Liver (tissue), 9 donors: ENCODE data around the gene FAM120B. TPM values are rescaled to one million over a fixed set of nuclear protein-coding genes. Genes with fewer than 3 reads are reported as not detected.

Source experiments
- DNase-seq: peaks from one replicate; pipeline ENCODE4 v3.0.0-alpha.2; 2017; ENCODE audit warnings: low spot score
- H3K27ac ChIP-seq, 2 donors: one replicate each; pipeline ENCODE4 v1.7.0; 2013; ENCODE audit warnings: inconsistent platforms in 2 of 2, low read length in 2 of 2, control low read depth in 1 of 2, low read depth in 1 of 2, mild to moderate bottlenecking in 1 of 2
- H3K27me3 ChIP-seq, 4 donors: one replicate each; pipeline versions ENCODE4 v1.6.1 to v1.7.0; 2013; ENCODE audit warnings: low read length in 3 of 4, inconsistent platforms in 1 of 4, mild to moderate bottlenecking in 1 of 4, moderate library complexity in 1 of 4; ENCODE audit not compliant: control insufficient read depth in 4 of 4, insufficient read depth in 4 of 4
- H3K36me3 ChIP-seq, 4 donors: one replicate each; pipeline versions ENCODE4 v1.6.1 to v1.7.0; 2013; ENCODE audit warnings: low read length in 3 of 4, mild to moderate bottlenecking in 3 of 4, low read depth in 1 of 4, moderate library complexity in 1 of 4; ENCODE audit not compliant: control insufficient read depth in 4 of 4, insufficient read depth in 3 of 4
- H3K4me1 ChIP-seq, 4 donors: one replicate each; pipeline versions ENCODE4 v1.6.1 to v1.7.0; 2013; ENCODE audit warnings: low read length in 3 of 4, mild to moderate bottlenecking in 3 of 4, moderate library complexity in 1 of 4; ENCODE audit not compliant: control insufficient read depth in 4 of 4, insufficient read depth in 4 of 4
- H3K4me3 ChIP-seq, 3 donors: one replicate each; pipeline versions ENCODE4 v1.6.1 to v1.7.0; 2013; ENCODE audit warnings: low read length in 3 of 3, control low read depth in 1 of 3, low read depth in 1 of 3, mild to moderate bottlenecking in 1 of 3
- H3K9ac ChIP-seq, 2 donors: one replicate each; pipeline ENCODE4 v1.7.0; 2013; ENCODE audit warnings: low read length in 2 of 2, mild to moderate bottlenecking in 2 of 2, moderate library complexity in 2 of 2, control low read depth in 1 of 2, low read depth in 1 of 2
- H3K9me3 ChIP-seq, 4 donors: one replicate each; pipeline versions ENCODE4 v1.6.1 to v1.7.0; 2013; ENCODE audit warnings: low read length in 3 of 4; ENCODE audit not compliant: control insufficient read depth in 4 of 4
- EGR1 ChIP-seq, 2 donors: IDR thresholded peaks; 2 replicates each; pipeline ENCODE4 v1.6.1; 2016 to 2018; ENCODE audit warnings: antibody characterized with exemption in 2 of 2, low read depth in 2 of 2
- FOXA1 ChIP-seq: IDR thresholded peaks from 2 replicates; pipeline ENCODE4 v1.6.1; 2016; ENCODE audit warnings: antibody characterized with exemption
- FOXA2 ChIP-seq: IDR thresholded peaks from 2 replicates; pipeline ENCODE4 v1.6.1; 2016; ENCODE audit warnings: antibody characterized with exemption
- GABPA ChIP-seq, 2 donors: IDR thresholded peaks in 1 of 2; conservative IDR thresholded peaks in 1 of 2; 2 replicates each; pipeline ENCODE4 v1.6.1; 2016; ENCODE audit warnings: antibody characterized with exemption in 2 of 2, mild to moderate bottlenecking in 1 of 2, moderate library complexity in 1 of 2
- HNF4A ChIP-seq, 2 donors: conservative IDR thresholded peaks; 2 replicates each; pipeline ENCODE4 v1.6.1; 2016; ENCODE audit warnings: antibody characterized with exemption in 2 of 2, mild to moderate bottlenecking in 2 of 2
- HNF4G ChIP-seq: IDR thresholded peaks from 2 replicates; pipeline ENCODE4 v1.6.1; 2016; ENCODE audit warnings: antibody characterized with exemption
- JUND ChIP-seq, 2 donors: IDR thresholded peaks; 2 replicates each; pipeline ENCODE4 v1.6.1; 2016; ENCODE audit warnings: antibody characterized with exemption in 2 of 2
- RAD21 ChIP-seq, 2 donors: IDR thresholded peaks; 2 replicates each; pipeline ENCODE4 v1.6.1; 2016; ENCODE audit warnings: antibody characterized with exemption in 2 of 2, mild to moderate bottlenecking in 2 of 2
- RXRA ChIP-seq, 2 donors: IDR thresholded peaks; 2 replicates each; pipeline ENCODE4 v1.6.1; 2017 to 2018; ENCODE audit warnings: antibody characterized with exemption in 2 of 2, mild to moderate bottlenecking in 1 of 2
- SP1 ChIP-seq: IDR thresholded peaks from 2 replicates; pipeline ENCODE4 v1.6.1; 2018; ENCODE audit warnings: antibody characterized with exemption, mild to moderate bottlenecking
- TAF1 ChIP-seq: conservative IDR thresholded peaks from 2 replicates; pipeline ENCODE4 v1.6.1; 2016; ENCODE audit warnings: antibody characterized with exemption, mild to moderate bottlenecking
- YY1 ChIP-seq: IDR thresholded peaks from 2 replicates; pipeline ENCODE4 v1.6.1; 2016; ENCODE audit warnings: antibody characterized with exemption, mild to moderate bottlenecking
- WGBS: extraction: QIAGEN DNeasy Blood & Tissue Kit; methylation state at CpG from one replicate; pipeline ENCODE4 v1.1.7; 2013; 5-methylcytosine and 5-hydroxymethylcytosine counted together
- polyA plus RNA-seq, 2 donors: library from polyadenylated mRNA; stranded (reverse) in 1 of 2; unstranded in 1 of 2; fragments of 200-250 nt in 1 of 2; fragments of >200 nt in 1 of 2; fragmentation: Nextera tagmentation in 1 of 2; extraction: Ambion mirVana in 1 of 2; gene quantifications; one replicate each; pipeline versions ENCODE4 v1.2.1 to v1.2.3, GENCODE V29; 2013 to 2015
- total RNA-seq, 2 donors: library from RNA; depleted of rRNA; stranded (reverse); fragments of >200 nt; gene quantifications; one replicate each; pipeline ENCODE4 v1.2.3, GENCODE V29; 2014
- TF ChIP-seq, protein P1 (sequence below): fragments of 150-350 bp; IDR thresholded peaks from 2 replicates; pipeline ENCODE4 v1.5.1; 2017; ENCODE audit warnings: improper control_type of control experiment, low read depth, low read length; ENCODE audit not compliant: missing input control
- TF ChIP-seq, protein P2 (sequence below): IDR thresholded peaks from 2 replicates; pipeline ENCODE4 v1.6.1; 2016; ENCODE audit warnings: antibody characterized with exemption, mild to moderate bottlenecking
- TF ChIP-seq, protein P3 (sequence below): IDR thresholded peaks from 2 replicates; pipeline ENCODE4 v1.6.1; 2016; ENCODE audit warnings: antibody characterized with exemption
- TF ChIP-seq, protein P4 (sequence below): IDR thresholded peaks from 2 replicates; pipeline ENCODE4 v1.6.1; 2016; ENCODE audit warnings: antibody characterized with exemption
- TF ChIP-seq, protein P5 (sequence below): IDR thresholded peaks from 2 replicates; pipeline ENCODE4 v1.6.1; 2016; ENCODE audit warnings: antibody characterized with exemption
- donor health status: healthy.
- donor health status: healthy.
- donor health status: healthy.
- donor health status: healthy.
- donor health status: healthy.

The FAM120B gene
- total and polyA plus RNA-seq, 4 donors, result 6.0 to 11.1 (median 9.1) TPM

DNA sequence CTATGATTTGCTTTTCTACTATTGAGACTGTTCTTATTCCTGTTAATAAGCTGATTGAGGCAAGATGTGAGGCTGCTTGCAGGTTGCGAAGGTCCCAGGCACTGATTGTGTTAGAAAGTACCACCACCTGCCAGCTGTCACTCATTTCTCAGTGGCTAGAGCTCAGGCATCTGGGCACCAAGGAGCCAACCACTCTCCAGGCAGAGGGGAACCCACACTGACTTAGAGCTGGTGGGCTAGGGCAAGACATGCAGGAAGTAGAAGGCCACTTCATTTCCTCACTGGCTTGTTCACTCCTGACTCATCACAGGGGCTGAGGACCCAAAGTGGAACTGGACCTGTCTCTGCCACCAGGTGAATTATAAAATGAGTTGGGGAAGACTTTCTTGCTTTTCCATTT lies 7.9 kb upstream of the FAM120B start:
- Histone ChIP-seq H3K9ac (no peak overlapping the region), H3K27me3 (peaks cover 0 to 15% (median 3%) of the 10 kb centered on the region in 4 donors), H3K4me1 (peaks cover 3 to 20% (median 14%) of the 10 kb centered on the region in 4 donors), H3K9me3 (no peaks in the 10 kb centered on the region), H3K27ac (no peak overlapping the region), H3K36me3 (no peaks in the 10 kb centered on the region), H3K4me3 (no peak overlapping the region)
- no peak for TF ChIP-seq JUND (IDR thresholded peaks at IDR 0.05)
- TF ChIP-seq, protein P1, sequence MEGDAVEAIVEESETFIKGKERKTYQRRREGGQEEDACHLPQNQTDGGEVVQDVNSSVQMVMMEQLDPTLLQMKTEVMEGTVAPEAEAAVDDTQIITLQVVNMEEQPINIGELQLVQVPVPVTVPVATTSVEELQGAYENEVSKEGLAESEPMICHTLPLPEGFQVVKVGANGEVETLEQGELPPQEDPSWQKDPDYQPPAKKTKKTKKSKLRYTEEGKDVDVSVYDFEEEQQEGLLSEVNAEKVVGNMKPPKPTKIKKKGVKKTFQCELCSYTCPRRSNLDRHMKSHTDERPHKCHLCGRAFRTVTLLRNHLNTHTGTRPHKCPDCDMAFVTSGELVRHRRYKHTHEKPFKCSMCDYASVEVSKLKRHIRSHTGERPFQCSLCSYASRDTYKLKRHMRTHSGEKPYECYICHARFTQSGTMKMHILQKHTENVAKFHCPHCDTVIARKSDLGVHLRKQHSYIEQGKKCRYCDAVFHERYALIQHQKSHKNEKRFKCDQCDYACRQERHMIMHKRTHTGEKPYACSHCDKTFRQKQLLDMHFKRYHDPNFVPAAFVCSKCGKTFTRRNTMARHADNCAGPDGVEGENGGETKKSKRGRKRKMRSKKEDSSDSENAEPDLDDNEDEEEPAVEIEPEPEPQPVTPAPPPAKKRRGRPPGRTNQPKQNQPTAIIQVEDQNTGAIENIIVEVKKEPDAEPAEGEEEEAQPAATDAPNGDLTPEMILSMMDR, result no peak
- no peak for TF ChIP-seq GABPA (IDR thresholded peaks at IDR 0.05 in 1 of 2, conservative IDR thresholded peaks at IDR 0.05 in 1 of 2)
- no peak for TF ChIP-seq EGR1 (IDR thresholded peaks at IDR 0.05; ENCODE audit: low read depth in 2 of 2)
- no peak for TF ChIP-seq HNF4G
- no peak for TF ChIP-seq RAD21 (IDR thresholded peaks at IDR 0.05)
- no peak for TF ChIP-seq YY1
- TF ChIP-seq RXRA (IDR thresholded peaks at IDR 0.05), result no peak
- TF ChIP-seq SP1, result no peak
- WGBS, result 96% methylated on average over 1 of the region's 1 CpG
- DNase-seq, result no peak

DNA sequence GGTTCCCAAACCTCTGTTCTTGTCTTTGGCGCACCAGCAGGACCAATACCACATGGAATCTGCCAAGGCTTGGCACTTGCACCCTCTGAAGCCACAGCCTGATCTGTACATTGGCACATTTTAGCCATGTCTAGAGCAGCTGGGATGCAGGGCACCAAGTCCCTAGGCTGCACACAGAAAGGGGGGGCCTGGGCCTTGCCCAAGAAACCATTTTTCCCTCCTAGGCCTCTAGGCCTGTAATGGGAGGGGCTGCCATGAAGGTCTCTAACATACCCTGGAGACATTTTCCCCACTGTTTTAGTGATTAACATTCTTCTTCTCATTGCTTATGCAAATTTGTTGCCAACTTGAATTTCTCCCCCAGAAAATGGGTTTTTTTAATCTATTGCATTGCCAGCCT lies 5.4 kb upstream of the FAM120B start:
- Histone ChIP-seq H3K4me1 (peaks cover 4 to 11% (median 9%) of the 10 kb centered on the region in 4 donors), H3K27ac (no peak overlapping the region), H3K4me3 (no peak overlapping the region), H3K27me3 (peaks cover 0 to 2% (median 0%) of the 10 kb centered on the region in 4 donors), H3K9ac (no peak overlapping the region), H3K9me3 (no peaks in the 10 kb centered on the region), H3K36me3 (no peaks in the 10 kb centered on the region)
- TF ChIP-seq TAF1, result no peak
- TF ChIP-seq, protein P2, sequence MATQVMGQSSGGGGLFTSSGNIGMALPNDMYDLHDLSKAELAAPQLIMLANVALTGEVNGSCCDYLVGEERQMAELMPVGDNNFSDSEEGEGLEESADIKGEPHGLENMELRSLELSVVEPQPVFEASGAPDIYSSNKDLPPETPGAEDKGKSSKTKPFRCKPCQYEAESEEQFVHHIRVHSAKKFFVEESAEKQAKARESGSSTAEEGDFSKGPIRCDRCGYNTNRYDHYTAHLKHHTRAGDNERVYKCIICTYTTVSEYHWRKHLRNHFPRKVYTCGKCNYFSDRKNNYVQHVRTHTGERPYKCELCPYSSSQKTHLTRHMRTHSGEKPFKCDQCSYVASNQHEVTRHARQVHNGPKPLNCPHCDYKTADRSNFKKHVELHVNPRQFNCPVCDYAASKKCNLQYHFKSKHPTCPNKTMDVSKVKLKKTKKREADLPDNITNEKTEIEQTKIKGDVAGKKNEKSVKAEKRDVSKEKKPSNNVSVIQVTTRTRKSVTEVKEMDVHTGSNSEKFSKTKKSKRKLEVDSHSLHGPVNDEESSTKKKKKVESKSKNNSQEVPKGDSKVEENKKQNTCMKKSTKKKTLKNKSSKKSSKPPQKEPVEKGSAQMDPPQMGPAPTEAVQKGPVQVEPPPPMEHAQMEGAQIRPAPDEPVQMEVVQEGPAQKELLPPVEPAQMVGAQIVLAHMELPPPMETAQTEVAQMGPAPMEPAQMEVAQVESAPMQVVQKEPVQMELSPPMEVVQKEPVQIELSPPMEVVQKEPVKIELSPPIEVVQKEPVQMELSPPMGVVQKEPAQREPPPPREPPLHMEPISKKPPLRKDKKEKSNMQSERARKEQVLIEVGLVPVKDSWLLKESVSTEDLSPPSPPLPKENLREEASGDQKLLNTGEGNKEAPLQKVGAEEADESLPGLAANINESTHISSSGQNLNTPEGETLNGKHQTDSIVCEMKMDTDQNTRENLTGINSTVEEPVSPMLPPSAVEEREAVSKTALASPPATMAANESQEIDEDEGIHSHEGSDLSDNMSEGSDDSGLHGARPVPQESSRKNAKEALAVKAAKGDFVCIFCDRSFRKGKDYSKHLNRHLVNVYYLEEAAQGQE, result no peak
- TF ChIP-seq, protein P3, sequence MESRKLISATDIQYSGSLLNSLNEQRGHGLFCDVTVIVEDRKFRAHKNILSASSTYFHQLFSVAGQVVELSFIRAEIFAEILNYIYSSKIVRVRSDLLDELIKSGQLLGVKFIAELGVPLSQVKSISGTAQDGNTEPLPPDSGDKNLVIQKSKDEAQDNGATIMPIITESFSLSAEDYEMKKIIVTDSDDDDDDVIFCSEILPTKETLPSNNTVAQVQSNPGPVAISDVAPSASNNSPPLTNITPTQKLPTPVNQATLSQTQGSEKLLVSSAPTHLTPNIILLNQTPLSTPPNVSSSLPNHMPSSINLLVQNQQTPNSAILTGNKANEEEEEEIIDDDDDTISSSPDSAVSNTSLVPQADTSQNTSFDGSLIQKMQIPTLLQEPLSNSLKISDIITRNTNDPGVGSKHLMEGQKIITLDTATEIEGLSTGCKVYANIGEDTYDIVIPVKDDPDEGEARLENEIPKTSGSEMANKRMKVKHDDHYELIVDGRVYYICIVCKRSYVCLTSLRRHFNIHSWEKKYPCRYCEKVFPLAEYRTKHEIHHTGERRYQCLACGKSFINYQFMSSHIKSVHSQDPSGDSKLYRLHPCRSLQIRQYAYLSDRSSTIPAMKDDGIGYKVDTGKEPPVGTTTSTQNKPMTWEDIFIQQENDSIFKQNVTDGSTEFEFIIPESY, result no peak
- TF ChIP-seq RXRA (IDR thresholded peaks at IDR 0.05), result no peak
- TF ChIP-seq RAD21 (IDR thresholded peaks at IDR 0.05), result no peak
- TF ChIP-seq EGR1 (IDR thresholded peaks at IDR 0.05; ENCODE audit: low read depth in 2 of 2), result no peak
- no peak for TF ChIP-seq SP1
- TF ChIP-seq YY1, result no peak
- TF ChIP-seq, protein P4, sequence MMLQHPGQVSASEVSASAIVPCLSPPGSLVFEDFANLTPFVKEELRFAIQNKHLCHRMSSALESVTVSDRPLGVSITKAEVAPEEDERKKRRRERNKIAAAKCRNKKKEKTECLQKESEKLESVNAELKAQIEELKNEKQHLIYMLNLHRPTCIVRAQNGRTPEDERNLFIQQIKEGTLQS, result no peak
- no peak for TF ChIP-seq FOXA1
- TF ChIP-seq FOXA2, result no peak
- TF ChIP-seq HNF4A (conservative IDR thresholded peaks at IDR 0.05), result no peak
- TF ChIP-seq GABPA (IDR thresholded peaks at IDR 0.05 in 1 of 2, conservative IDR thresholded peaks at IDR 0.05 in 1 of 2), result no peak
- TF ChIP-seq HNF4G, result no peak
- TF ChIP-seq, protein P5, sequence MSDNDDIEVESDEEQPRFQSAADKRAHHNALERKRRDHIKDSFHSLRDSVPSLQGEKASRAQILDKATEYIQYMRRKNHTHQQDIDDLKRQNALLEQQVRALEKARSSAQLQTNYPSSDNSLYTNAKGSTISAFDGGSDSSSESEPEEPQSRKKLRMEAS, result no peak
- WGBS, result 93% methylated on average over 1 of the region's 1 CpG
- no peak for DNase-seq
